ENCODE measurements around the gene KRT2.

Gene KRT2

GRCh38 chr12:52651726-52652261, at the start of gene KRT2:
KRT2 (minus strand) TSS chr12:52652211; CDS start chr12:52652142, 69 bp downstream.
- H3K36me3 ChIP-seq (ENCODE audit: insufficient read depth, low read length) = no peaks in the 10 kb centered on the region
- H3K9me3 ChIP-seq (ENCODE audit: control insufficient read depth, insufficient read depth, low read length) = no peaks in the 10 kb centered on the region
- no peaks in the 10 kb centered on the region for H3K4me1 ChIP-seq (ENCODE audit: insufficient read depth, low read length)
- H3K9ac ChIP-seq (ENCODE audit: low read depth, low read length) = no peak within 1 kb of the TSS

GRCh38 chr12:52701281-52701680, 49.3 kb upstream of the KRT2 start:
- no peaks in the 10 kb centered on the region for H3K36me3 ChIP-seq (ENCODE audit: insufficient read depth, low read length)
- no peaks in the 10 kb centered on the region for H3K9me3 ChIP-seq (ENCODE audit: control insufficient read depth, insufficient read depth, low read length)
- H3K4me1 ChIP-seq (ENCODE audit: insufficient read depth, low read length) = no peaks in the 10 kb centered on the region; the same call in 1 of the 2 replicates
- no peak overlapping the region for H3K9ac ChIP-seq (ENCODE audit: low read depth, low read length)

GRCh38 chr12:52699960-52700359, 47.9 kb upstream of the KRT2 start:
- Histone ChIP-seq H3K9ac (ENCODE audit: low read depth, low read length) (no peak overlapping the region), H3K9me3 (ENCODE audit: control insufficient read depth, insufficient read depth, low read length) (no peaks in the 10 kb centered on the region), H3K4me1 (ENCODE audit: insufficient read depth, low read length) (no peaks in the 10 kb centered on the region; the same call in 1 of the 2 replicates), H3K36me3 (ENCODE audit: insufficient read depth, low read length) (no peaks in the 10 kb centered on the region)

- H3K9ac ChIP-seq (ENCODE audit: low read depth, low read length) = no peak overlapping the region
- H3K36me3 ChIP-seq (ENCODE audit: insufficient read depth, low read length) = no peaks in the 10 kb centered on the region
- no peaks in the 10 kb centered on the region for H3K9me3 ChIP-seq (ENCODE audit: control insufficient read depth, insufficient read depth, low read length)
Measured at GRCh38 chr12:52699373-52699772, 47.4 kb upstream of the KRT2 start.

GRCh38 chr12:52698651-52699340, 46.8 kb upstream of the KRT2 start:
- Histone ChIP-seq H3K9me3 (ENCODE audit: control insufficient read depth, insufficient read depth, low read length) (no peaks in the 10 kb centered on the region), H3K36me3 (ENCODE audit: insufficient read depth, low read length) (no peaks in the 10 kb centered on the region), H3K4me1 (ENCODE audit: insufficient read depth, low read length) (no peaks in the 10 kb centered on the region; the same call in 1 of the 2 replicates), H3K9ac (ENCODE audit: low read depth, low read length) (no peak overlapping the region)

More at GRCh38 chr12:52699373-52699772, 47.4 kb upstream of the KRT2 start:
- H3K4me1 ChIP-seq (ENCODE audit: insufficient read depth, low read length) = no peaks in the 10 kb centered on the region; the same call in 1 of the 2 replicates

- no peak overlapping the region for H3K9ac ChIP-seq (ENCODE audit: low read depth, low read length)
- no peaks in the 10 kb centered on the region for H3K9me3 ChIP-seq (ENCODE audit: control insufficient read depth, insufficient read depth, low read length)
- H3K36me3 ChIP-seq (ENCODE audit: insufficient read depth, low read length) = no peaks in the 10 kb centered on the region
- H3K4me1 ChIP-seq (ENCODE audit: insufficient read depth, low read length) = no peaks in the 10 kb centered on the region; the same call in 1 of the 2 replicates
Measured at GRCh38 chr12:52697058-52697582, 45.1 kb upstream of the KRT2 start.

- Histone ChIP-seq H3K9ac (ENCODE audit: low read depth, low read length) (no peak overlapping the region), H3K4me1 (ENCODE audit: insufficient read depth, low read length) (no peaks in the 10 kb centered on the region; the same call in 1 of the 2 replicates), H3K9me3 (ENCODE audit: control insufficient read depth, insufficient read depth, low read length) (no peaks in the 10 kb centered on the region), H3K36me3 (ENCODE audit: insufficient read depth, low read length) (no peaks in the 10 kb centered on the region)
Measured at GRCh38 chr12:52696588-52696987, 44.6 kb upstream of the KRT2 start.

- Histone ChIP-seq H3K4me1 (ENCODE audit: insufficient read depth, low read length) (no peaks in the 10 kb centered on the region; the same call in 1 of the 2 replicates), H3K36me3 (ENCODE audit: insufficient read depth, low read length) (no peaks in the 10 kb centered on the region), H3K9ac (ENCODE audit: low read depth, low read length) (no peak overlapping the region), H3K9me3 (ENCODE audit: control insufficient read depth, insufficient read depth, low read length) (no peaks in the 10 kb centered on the region)
Measured at GRCh38 chr12:52695039-52695438, 43.0 kb upstream of the KRT2 start.

- Histone ChIP-seq H3K9me3 (ENCODE audit: control insufficient read depth, insufficient read depth, low read length) (no peaks in the 10 kb centered on the region), H3K4me1 (ENCODE audit: insufficient read depth, low read length) (no peaks in the 10 kb centered on the region; the same call in 1 of the 2 replicates)
Measured at GRCh38 chr12:52694151-52694550, 42.1 kb upstream of the KRT2 start.

GRCh38 chr12:52693261-52693660, 41.2 kb upstream of the KRT2 start:
- H3K9me3 ChIP-seq (ENCODE audit: control insufficient read depth, insufficient read depth, low read length) = no peaks in the 10 kb centered on the region
- H3K36me3 ChIP-seq (ENCODE audit: insufficient read depth, low read length) = no peaks in the 10 kb centered on the region
- no peaks in the 10 kb centered on the region for H3K4me1 ChIP-seq (ENCODE audit: insufficient read depth, low read length)
- H3K9ac ChIP-seq (ENCODE audit: low read depth, low read length) = no peak overlapping the region

More at GRCh38 chr12:52694151-52694550, 42.1 kb upstream of the KRT2 start:
- Histone ChIP-seq H3K9ac (ENCODE audit: low read depth, low read length) (no peak overlapping the region), H3K36me3 (ENCODE audit: insufficient read depth, low read length) (no peaks in the 10 kb centered on the region)

- Histone ChIP-seq H3K9ac (ENCODE audit: low read depth, low read length) (no peak overlapping the region), H3K4me1 (ENCODE audit: insufficient read depth, low read length) (no peaks in the 10 kb centered on the region), H3K36me3 (ENCODE audit: insufficient read depth, low read length) (no peaks in the 10 kb centered on the region), H3K9me3 (ENCODE audit: control insufficient read depth, insufficient read depth, low read length) (no peaks in the 10 kb centered on the region)
Measured at GRCh38 chr12:52692254-52692653, 40.2 kb upstream of the KRT2 start.

- no peak overlapping the region for H3K9ac ChIP-seq (ENCODE audit: low read depth, low read length)
- H3K9me3 ChIP-seq (ENCODE audit: control insufficient read depth, insufficient read depth, low read length) = no peaks in the 10 kb centered on the region
- no peaks in the 10 kb centered on the region for H3K4me1 ChIP-seq (ENCODE audit: insufficient read depth, low read length)
- H3K36me3 ChIP-seq (ENCODE audit: insufficient read depth, low read length) = no peaks in the 10 kb centered on the region
Measured at GRCh38 chr12:52691841-52692150, 39.8 kb upstream of the KRT2 start.

GRCh38 chr12:52691076-52691840, 39.2 kb upstream of the KRT2 start:
- no peaks in the 10 kb centered on the region for H3K9me3 ChIP-seq (ENCODE audit: control insufficient read depth, insufficient read depth, low read length)
- no peaks in the 10 kb centered on the region for H3K4me1 ChIP-seq (ENCODE audit: insufficient read depth, low read length)
- peak overlapping the region; percentile 30 for H3K9ac ChIP-seq (ENCODE audit: low read depth, low read length)
- no peaks in the 10 kb centered on the region for H3K36me3 ChIP-seq (ENCODE audit: insufficient read depth, low read length)

GRCh38 chr12:52690351-52691075, 38.5 kb upstream of the KRT2 start:
- Histone ChIP-seq H3K4me1 (ENCODE audit: insufficient read depth, low read length) (no peaks in the 10 kb centered on the region), H3K9me3 (ENCODE audit: control insufficient read depth, insufficient read depth, low read length) (no peaks in the 10 kb centered on the region), H3K9ac (ENCODE audit: low read depth, low read length) (peak overlapping the region; percentile 30), H3K36me3 (ENCODE audit: insufficient read depth, low read length) (no peaks in the 10 kb centered on the region)
